Skeletal muscle tissue (tissue), 4 donors: ENCODE measurements around the gene HDLBP. TPM values are rescaled to one million over a fixed set of nuclear protein-coding genes. Genes with fewer than 3 reads are reported as not detected.

Experiments used
- H3K27ac ChIP-seq: one replicate; pipeline ENCODE4 v1.7.0; 2013; ENCODE audit warnings: mild to moderate bottlenecking, low read depth, low read length, inconsistent platforms
- H3K27me3 ChIP-seq, 3 donors: one replicate each; pipeline ENCODE4 v1.7.0; 2013; ENCODE audit warnings: low read length in 3 of 3; ENCODE audit not compliant: control insufficient read depth in 3 of 3, insufficient read depth in 3 of 3
- H3K36me3 ChIP-seq, 3 donors: one replicate each; pipeline ENCODE4 v1.7.0; 2013; ENCODE audit warnings: low read length in 3 of 3; ENCODE audit not compliant: control insufficient read depth in 3 of 3, insufficient read depth in 3 of 3
- H3K4me1 ChIP-seq, 3 donors: one replicate each; pipeline ENCODE4 v1.7.0; 2013; ENCODE audit warnings: low read length in 3 of 3, mild to moderate bottlenecking in 3 of 3; ENCODE audit not compliant: control insufficient read depth in 3 of 3, insufficient read depth in 3 of 3
- H3K4me3 ChIP-seq, 3 donors: one replicate each; pipeline ENCODE4 v1.7.0; 2013; ENCODE audit warnings: low read length in 3 of 3
- H3K9ac ChIP-seq, 3 donors: one replicate each; pipeline ENCODE4 v1.7.0; 2013; ENCODE audit warnings: low read length in 3 of 3, mild to moderate bottlenecking in 3 of 3, moderate library complexity in 2 of 3, low read depth in 1 of 3
- H3K9me3 ChIP-seq, 3 donors: one replicate each; pipeline ENCODE4 v1.7.0; 2013; ENCODE audit warnings: low read length in 3 of 3; ENCODE audit not compliant: control insufficient read depth in 3 of 3
- total RNA-seq: library from RNA; depleted of rRNA; stranded (reverse); fragments of >200 nt; gene quantifications from one replicate; pipeline ENCODE4 v1.2.3, GENCODE V29; 2014
- donor health status: Osteomylitis.

HDLBP gene
- total RNA-seq, 1 donor from 2014 or later: 473 TPM

DNA sequence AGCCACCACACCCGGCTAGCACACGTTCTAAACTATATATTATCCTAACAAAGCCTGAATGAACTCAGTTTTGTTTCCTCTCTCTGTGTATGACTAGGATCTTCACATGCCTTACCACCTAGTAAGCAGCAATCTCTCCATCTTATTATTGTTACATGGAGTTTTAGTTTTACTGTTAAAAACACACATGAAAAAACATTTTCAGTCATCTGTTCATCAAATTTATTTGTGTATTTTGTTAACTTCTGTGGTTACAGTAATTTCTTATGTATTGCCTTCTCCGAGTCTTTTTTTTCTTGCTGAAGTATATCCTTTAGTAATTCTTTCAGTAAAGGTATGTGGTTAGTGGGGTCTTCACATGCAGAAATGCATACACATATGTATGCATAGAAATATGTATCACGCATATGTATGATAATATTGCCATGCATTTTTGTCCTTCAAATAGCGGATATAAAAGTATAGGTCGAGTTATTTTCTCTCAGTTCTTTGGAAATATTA is 95.6 kb downstream of the HDLBP start:
- peaks cover 11 to 14% (median 13%) of the 10 kb centered on the region in 3 donors for H3K4me1 ChIP-seq
- H3K27me3 ChIP-seq: no peaks in the 10 kb centered on the region
- H3K4me3 ChIP-seq: no peak overlapping the region
- no peak overlapping the region for H3K9ac ChIP-seq
- H3K36me3 ChIP-seq: no peaks in the 10 kb centered on the region
- H3K27ac ChIP-seq: no peak overlapping the region
- H3K9me3 ChIP-seq: no peaks in the 10 kb centered on the region

DNA sequence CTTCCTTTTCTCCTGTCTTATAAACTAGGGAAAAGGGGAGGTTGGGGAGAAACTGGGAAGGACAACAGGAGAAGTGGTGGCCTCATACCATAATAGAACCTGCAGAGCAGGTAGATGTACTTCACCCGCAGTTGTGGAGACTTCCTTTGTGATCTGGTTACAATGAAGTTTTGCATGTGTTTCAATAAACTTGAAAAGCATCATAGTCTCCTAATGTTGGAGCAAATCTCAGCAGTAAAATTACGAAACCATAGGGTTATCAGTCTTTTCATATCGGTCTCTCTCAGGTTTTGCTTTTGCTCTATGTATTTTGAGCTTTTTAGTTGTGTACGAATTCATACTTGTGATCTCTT is 96.5 kb downstream of the HDLBP start:
- Histone ChIP-seq H3K4me3 (peak overlapping the region in 2 of 3 donors; percentile 67), H3K36me3 (no peaks in the 10 kb centered on the region), H3K27ac (no peak overlapping the region), H3K9ac (peak overlapping the region in 2 of 3 donors; percentile 34 to 71), H3K4me1 (peaks cover 7 to 12% (median 9%) of the 10 kb centered on the region in 3 donors), H3K9me3 (no peaks in the 10 kb centered on the region), H3K27me3 (peaks cover 0 to 4% (median 4%) of the 10 kb centered on the region in 3 donors)

GRCh38 chr2:241218131-241219029 is 97.1 kb downstream of the HDLBP start:
- Histone ChIP-seq H3K4me3 (peak overlapping the region; percentile 60 to 67 (median 67)), H3K9me3 (no peaks in the 10 kb centered on the region), H3K27me3 (peaks cover 0 to 5% (median 4%) of the 10 kb centered on the region in 3 donors), H3K4me1 (peaks cover 7 to 10% (median 7%) of the 10 kb centered on the region in 3 donors), H3K9ac (peak overlapping the region in 2 of 3 donors; percentile 34 to 71), H3K27ac (no peak overlapping the region), H3K36me3 (no peaks in the 10 kb centered on the region)

DNA sequence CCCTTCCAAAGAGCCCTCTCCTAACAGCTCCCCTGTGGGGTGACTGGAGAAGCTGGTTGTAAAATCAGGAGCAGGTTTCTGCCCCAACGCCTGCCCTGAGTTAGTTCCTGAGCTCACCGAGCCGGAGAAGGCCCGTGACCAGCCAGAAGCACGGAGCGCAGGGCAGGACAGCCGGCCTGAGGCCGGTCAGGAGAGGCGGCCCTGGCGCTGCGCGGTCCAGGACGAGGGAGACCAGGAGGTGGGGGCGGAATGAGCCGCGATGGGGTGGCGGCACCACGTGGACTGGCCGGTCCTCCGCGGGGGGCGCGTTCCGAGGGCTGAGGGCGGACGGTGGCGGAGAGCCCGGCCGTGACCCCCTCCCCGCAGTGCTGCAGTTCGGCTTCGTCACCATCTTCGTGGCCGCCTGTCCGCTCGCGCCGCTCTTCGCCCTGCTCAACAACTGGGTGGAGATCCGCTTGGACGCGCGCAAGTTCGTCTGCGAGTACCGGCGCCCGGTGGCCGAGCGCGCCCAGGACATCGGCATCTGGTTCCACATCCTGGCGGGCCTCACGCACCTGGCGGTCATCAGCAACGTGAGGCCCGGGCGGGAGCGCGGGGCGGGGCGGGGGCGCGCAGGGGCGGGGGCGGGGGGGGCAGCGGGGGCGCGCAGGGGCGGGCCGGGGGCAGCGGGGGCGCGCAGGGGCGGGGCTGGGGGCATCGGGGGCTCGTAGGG is 98.0 kb downstream of the HDLBP start:
- no peaks in the 10 kb centered on the region for H3K9me3 ChIP-seq
- peak overlapping the region; percentile 74 for H3K27ac ChIP-seq
- H3K4me1 ChIP-seq: peaks cover 7 to 10% (median 7%) of the 10 kb centered on the region in 3 donors
- no peaks in the 10 kb centered on the region for H3K36me3 ChIP-seq
- peaks cover 0 to 5% (median 4%) of the 10 kb centered on the region in 3 donors for H3K27me3 ChIP-seq
- H3K9ac ChIP-seq: peak overlapping the region in 2 of 3 donors; percentile 56 to 70
- peak overlapping the region; percentile 48 to 75 (median 68) for H3K4me3 ChIP-seq

GRCh38 chr2:241216211-241216761 is 99.2 kb downstream of the HDLBP start:
- Histone ChIP-seq H3K36me3 (no peaks in the 10 kb centered on the region), H3K9me3 (no peaks in the 10 kb centered on the region), H3K9ac (no peak overlapping the region), H3K4me3 (no peak overlapping the region), H3K27ac (no peak overlapping the region), H3K27me3 (peaks cover 0 to 5% (median 4%) of the 10 kb centered on the region in 3 donors), H3K4me1 (peaks cover 7 to 10% (median 7%) of the 10 kb centered on the region in 3 donors)

DNA sequence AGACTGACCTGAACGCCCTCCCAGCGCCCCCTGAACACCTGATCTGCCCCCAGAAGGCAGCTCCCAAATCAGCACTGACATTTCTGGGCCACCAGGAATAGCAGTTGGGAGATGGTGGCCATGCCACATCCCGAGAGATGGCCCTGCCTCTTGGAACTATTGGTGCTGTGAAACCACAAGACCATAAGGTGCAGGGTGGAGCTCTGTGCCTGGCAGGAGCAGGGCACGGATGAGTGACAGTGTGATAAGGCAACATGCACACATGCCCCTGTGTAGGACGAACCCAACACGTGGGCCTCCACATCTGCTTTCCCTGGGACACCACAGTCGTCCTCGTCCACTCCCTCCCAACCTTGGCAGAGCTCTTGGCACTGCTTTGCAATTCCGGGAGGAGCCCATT is 100.1 kb downstream of the HDLBP start:
- H3K36me3 ChIP-seq: no peaks in the 10 kb centered on the region
- no peak overlapping the region for H3K9ac ChIP-seq
- no peaks in the 10 kb centered on the region for H3K9me3 ChIP-seq
- H3K27me3 ChIP-seq: peaks cover 0 to 5% (median 4%) of the 10 kb centered on the region in 3 donors
- H3K4me3 ChIP-seq: no peak overlapping the region
- H3K27ac ChIP-seq: no peak overlapping the region
- H3K4me1 ChIP-seq: peaks cover 7 to 10% (median 7%) of the 10 kb centered on the region in 3 donors

DNA sequence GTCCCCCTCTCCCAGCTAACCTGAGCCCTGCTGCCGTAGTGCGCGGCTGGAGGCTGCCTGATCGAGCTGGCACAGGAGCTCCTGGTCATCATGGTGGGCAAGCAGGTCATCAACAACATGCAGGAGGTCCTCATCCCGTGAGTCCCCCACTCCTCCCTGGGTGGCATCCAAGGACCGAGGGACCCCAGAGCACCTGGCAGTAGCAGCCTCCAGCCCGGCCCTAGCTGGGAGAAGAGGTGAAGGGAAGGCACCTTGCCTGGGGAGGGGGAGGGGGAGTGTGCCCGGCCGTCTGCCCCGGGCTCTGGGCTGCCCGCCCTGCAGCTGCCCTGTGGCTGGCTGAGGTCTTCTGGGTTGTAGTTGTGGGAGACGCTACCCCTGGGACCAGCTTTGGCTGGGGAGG is 100.7 kb downstream of the HDLBP start:
- Histone ChIP-seq H3K27ac (no peak overlapping the region), H3K4me1 (peaks cover 7 to 10% (median 7%) of the 10 kb centered on the region in 3 donors), H3K27me3 (peaks cover 0 to 5% (median 4%) of the 10 kb centered on the region in 3 donors), H3K9ac (no peak overlapping the region), H3K4me3 (no peak overlapping the region), H3K36me3 (no peaks in the 10 kb centered on the region), H3K9me3 (no peaks in the 10 kb centered on the region)

GRCh38 chr2:241214209-241214608 is 101.3 kb downstream of the HDLBP start:
- Histone ChIP-seq H3K4me3 (no peak overlapping the region), H3K9ac (no peak overlapping the region), H3K36me3 (no peaks in the 10 kb centered on the region), H3K27ac (no peak overlapping the region), H3K9me3 (no peaks in the 10 kb centered on the region), H3K27me3 (peaks cover 0 to 5% (median 4%) of the 10 kb centered on the region in 3 donors), H3K4me1 (peaks cover 7 to 10% (median 7%) of the 10 kb centered on the region in 3 donors)

- H3K36me3 ChIP-seq: no peaks in the 10 kb centered on the region
- H3K9ac ChIP-seq: no peak overlapping the region
- peaks cover 2 to 7% (median 6%) of the 10 kb centered on the region in 3 donors for H3K4me1 ChIP-seq
- no peak overlapping the region for H3K27ac ChIP-seq
- peaks cover 0 to 5% (median 4%) of the 10 kb centered on the region in 3 donors for H3K27me3 ChIP-seq
- H3K9me3 ChIP-seq: no peaks in the 10 kb centered on the region
- no peak overlapping the region for H3K4me3 ChIP-seq
These were observed 101.9 kb downstream of the HDLBP start for GRCh38 chr2:241213567-241213966.
